Measurements from ENCODE around the gene MAPK1IP1L.

MAPK1IP1L gene

DNA sequence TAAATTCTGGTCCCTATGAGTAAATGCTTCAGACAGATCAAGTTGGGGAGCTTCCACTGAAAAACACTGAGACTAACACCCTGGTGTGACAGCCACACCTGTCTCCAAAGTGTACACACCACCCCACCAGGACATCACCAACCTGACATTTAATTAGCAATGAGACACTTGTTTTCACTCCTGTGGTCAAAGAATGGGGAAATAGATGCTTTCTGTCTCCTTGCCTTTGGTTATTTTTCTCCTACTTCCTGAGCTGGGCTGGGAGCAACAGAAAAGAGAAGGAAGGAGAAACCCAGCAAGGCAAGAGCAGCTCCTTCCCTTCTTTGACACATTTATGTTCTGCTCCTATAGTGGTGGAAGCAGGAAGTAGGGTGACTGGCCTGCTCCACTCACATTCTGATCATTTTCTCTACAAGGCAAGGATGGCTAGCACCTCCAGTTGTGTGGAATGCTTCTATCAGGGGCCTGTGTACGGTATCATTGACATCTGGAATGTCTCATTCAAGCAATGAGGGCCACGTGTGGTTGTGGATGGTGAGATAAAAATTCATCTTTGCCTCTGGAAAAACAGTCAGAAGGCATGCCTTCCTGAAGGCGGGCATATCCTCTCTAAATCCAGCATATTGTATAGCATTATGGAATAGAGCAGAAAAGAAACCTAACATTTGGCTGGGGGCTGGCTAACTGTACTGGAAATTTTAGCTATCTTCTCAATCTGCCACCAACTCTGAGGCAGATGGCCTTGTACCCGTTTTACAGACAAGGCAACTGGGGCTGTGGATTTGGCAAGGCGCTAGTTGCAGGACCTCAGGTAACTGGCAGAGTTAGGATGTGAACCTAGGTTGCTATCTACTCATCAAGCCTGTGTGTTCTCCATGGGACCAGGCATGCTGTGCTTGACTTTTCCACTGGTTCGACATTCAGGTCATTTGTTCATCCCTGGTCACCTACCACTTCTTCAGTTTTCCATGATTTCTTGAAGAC is 52.8 kb downstream of the MAPK1IP1L start:
- H3K4ac ChIP-seq (ENCODE audit: low read length): no peak overlapping the region
- DNase-seq (ENCODE audit: low spot score): no peak
- H3K36me3 ChIP-seq (replicated peaks in 1 of 2; ENCODE audit: control insufficient read depth in 2 of 2, insufficient read depth in 2 of 2, low read length in 2 of 2): peaks cover 0 to 2% of the 10 kb centered on the region in 2 donors
- H3K23ac ChIP-seq (ENCODE audit: low read depth, low read length, poor library complexity): no peak overlapping the region
- no CpG with 5 or more reads among the region's 6 CpGs for WGBS, 2 donors (ENCODE audit: extremely low coverage in 2 of 2, insufficient read length in 2 of 2, insufficient replicate concordance in 1 of 2)
- H4K8ac ChIP-seq (ENCODE audit: low read depth, low read length): no peak overlapping the region
- H3K4me2 ChIP-seq (ENCODE audit: insufficient read depth, low read length, poor library complexity, severe bottlenecking): no peak overlapping the region
- H3K14ac ChIP-seq (ENCODE audit: low read length): no peak overlapping the region
- H4K91ac ChIP-seq (ENCODE audit: low read depth, low read length, poor library complexity): no peak overlapping the region
- no peak overlapping the region for H2BK15ac ChIP-seq (ENCODE audit: low read length)
- no peak overlapping the region for H2AK5ac ChIP-seq (ENCODE audit: low read depth, low read length)
- no peak overlapping the region for H3K27ac ChIP-seq (replicated peaks; ENCODE audit: low read length)
- H3K79me1 ChIP-seq (ENCODE audit: low read depth, low read length): no peaks in the 10 kb centered on the region
- no peak overlapping the region for H2BK5ac ChIP-seq (ENCODE audit: low read length)
- H2AFZ ChIP-seq (ENCODE audit: low read length): peak overlapping the region; percentile 30
- H3K9me3 ChIP-seq (replicated peaks in 1 of 2; ENCODE audit: control insufficient read depth in 2 of 2, insufficient read depth in 1 of 2, low read depth in 1 of 2, low read length in 2 of 2): peaks cover 2 to 9% of the 10 kb centered on the region in 2 donors
- H3K4me3 ChIP-seq (ENCODE audit: low read length in 2 of 2): no peak overlapping the region
- no peak overlapping the region for H2BK120ac ChIP-seq (ENCODE audit: low read depth, low read length)
- no peaks in the 10 kb centered on the region for H3K27me3 ChIP-seq (ENCODE audit: control insufficient read depth in 3 of 3, insufficient read depth in 3 of 3, low read depth in 1 of 3, low read length in 3 of 3)
- H2BK12ac ChIP-seq (ENCODE audit: low read length): no peak overlapping the region
- H3K18ac ChIP-seq (ENCODE audit: low read length): no peak overlapping the region
- H3K9ac ChIP-seq (ENCODE audit: low read depth, low read length, poor library complexity): no peak overlapping the region
- H3K4me1 ChIP-seq (ENCODE audit: control insufficient read depth in 2 of 2, insufficient read depth in 1 of 2, low read depth in 1 of 2, low read length in 2 of 2): peaks cover 13 to 18% of the 10 kb centered on the region in 2 donors

DNA sequence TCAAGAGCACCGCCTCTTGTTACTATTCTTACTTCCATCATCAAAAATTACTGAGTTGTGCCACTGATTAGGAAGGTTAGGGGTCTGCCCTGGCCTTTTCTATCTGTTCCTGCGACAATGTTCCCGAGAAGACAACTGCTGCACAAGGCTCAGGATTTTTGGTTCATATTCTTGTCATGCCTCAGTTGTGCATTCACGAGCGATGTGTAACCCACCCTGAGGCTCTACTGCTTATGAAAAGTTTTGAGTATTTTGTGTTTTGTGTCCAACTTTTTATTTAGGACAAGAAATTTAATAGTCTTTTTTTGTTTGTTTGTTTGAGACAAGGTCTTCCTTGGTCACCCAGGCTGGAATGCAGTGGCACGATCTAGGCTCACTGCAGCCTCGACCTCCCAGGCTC is 54.5 kb downstream of the MAPK1IP1L start:
- peaks cover 2 to 9% of the 10 kb centered on the region in 2 donors for H3K9me3 ChIP-seq (replicated peaks in 1 of 2; ENCODE audit: control insufficient read depth in 2 of 2, insufficient read depth in 1 of 2, low read depth in 1 of 2, low read length in 2 of 2)
- no peak overlapping the region for H2AK5ac ChIP-seq (ENCODE audit: low read depth, low read length)
- H2BK120ac ChIP-seq (ENCODE audit: low read depth, low read length): no peak overlapping the region
- H2BK12ac ChIP-seq (ENCODE audit: low read length): no peak overlapping the region
- no peaks in the 10 kb centered on the region for H3K79me1 ChIP-seq (ENCODE audit: low read depth, low read length)
- H3K27me3 ChIP-seq (ENCODE audit: control insufficient read depth in 3 of 3, insufficient read depth in 3 of 3, low read depth in 1 of 3, low read length in 3 of 3): no peaks in the 10 kb centered on the region
- H4K8ac ChIP-seq (ENCODE audit: low read depth, low read length): no peak overlapping the region
- DNase-seq (ENCODE audit: low spot score): no peak
- no peak overlapping the region for H3K9ac ChIP-seq (ENCODE audit: low read depth, low read length, poor library complexity)
- H3K4me3 ChIP-seq (ENCODE audit: low read length in 2 of 2): no peak overlapping the region
- peaks cover 0 to 2% of the 10 kb centered on the region in 2 donors for H3K36me3 ChIP-seq (replicated peaks in 1 of 2; ENCODE audit: control insufficient read depth in 2 of 2, insufficient read depth in 2 of 2, low read length in 2 of 2)
- peaks cover 13 to 18% of the 10 kb centered on the region in 2 donors for H3K4me1 ChIP-seq (ENCODE audit: control insufficient read depth in 2 of 2, insufficient read depth in 1 of 2, low read depth in 1 of 2, low read length in 2 of 2)
- H3K27ac ChIP-seq (replicated peaks; ENCODE audit: low read length): no peak overlapping the region
- no peak overlapping the region for H2AFZ ChIP-seq (ENCODE audit: low read length)
- H3K14ac ChIP-seq (ENCODE audit: low read length): no peak overlapping the region
- H3K23ac ChIP-seq (ENCODE audit: low read depth, low read length, poor library complexity): no peak overlapping the region
- H3K4me2 ChIP-seq (ENCODE audit: insufficient read depth, low read length, poor library complexity, severe bottlenecking): no peak overlapping the region
- whole genome bisulfite sequencing, 2 donors (ENCODE audit: extremely low coverage in 2 of 2, insufficient read length in 2 of 2, insufficient replicate concordance in 1 of 2): no CpG with 5 or more reads among the region's 7 CpGs
- H3K4ac ChIP-seq (ENCODE audit: low read length): no peak overlapping the region
- H2BK5ac ChIP-seq (ENCODE audit: low read length): no peak overlapping the region
- H3K18ac ChIP-seq (ENCODE audit: low read length): no peak overlapping the region
- H4K91ac ChIP-seq (ENCODE audit: low read depth, low read length, poor library complexity): no peak overlapping the region
- H2BK15ac ChIP-seq (ENCODE audit: low read length): no peak overlapping the region

DNA sequence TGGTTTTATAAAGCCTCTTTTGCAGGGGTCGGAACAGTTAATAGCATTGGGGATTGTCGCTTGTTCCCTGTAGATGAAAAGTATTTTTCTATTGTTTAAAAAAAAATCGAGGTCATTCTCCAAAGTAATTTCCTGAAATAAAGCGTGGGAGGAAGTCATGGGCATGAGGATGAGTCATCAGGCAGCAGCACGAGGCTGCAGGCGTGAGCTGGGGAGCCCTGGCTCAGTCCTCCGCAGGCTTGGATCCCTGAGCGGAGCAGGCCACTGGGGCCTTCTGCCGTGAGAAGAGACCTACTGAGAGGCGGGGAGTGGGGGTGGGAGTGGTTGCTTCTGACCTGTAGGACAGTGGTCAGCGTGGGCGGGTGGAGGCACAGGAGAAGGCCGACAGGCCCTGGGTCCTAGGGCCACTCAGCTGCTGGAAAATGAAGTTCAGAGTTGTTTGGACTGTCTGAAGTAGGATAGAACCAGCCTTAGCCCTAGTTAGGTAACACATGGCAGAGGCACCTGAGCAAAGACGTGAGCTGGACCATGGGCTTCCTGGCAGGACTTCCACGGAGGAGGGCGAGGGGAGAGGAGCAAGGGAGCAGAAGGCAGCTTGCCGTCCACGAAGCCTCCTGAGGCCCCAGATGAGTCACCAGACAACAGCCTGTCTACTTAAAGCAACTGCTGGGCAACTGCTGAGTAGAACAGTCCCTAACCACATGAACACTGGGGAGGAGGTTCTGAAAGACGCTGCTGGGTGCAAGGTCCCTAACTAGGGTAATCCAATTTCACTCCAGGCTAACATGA is 56.5 kb downstream of the MAPK1IP1L start:
- H3K4me2 ChIP-seq (ENCODE audit: insufficient read depth, low read length, poor library complexity, severe bottlenecking): no peak overlapping the region
- H3K18ac ChIP-seq (ENCODE audit: low read length): peak overlapping the region; percentile 20
- H2BK12ac ChIP-seq (ENCODE audit: low read length): no peak overlapping the region
- H4K91ac ChIP-seq (ENCODE audit: low read depth, low read length, poor library complexity): no peak overlapping the region
- no peak overlapping the region for H3K23ac ChIP-seq (ENCODE audit: low read depth, low read length, poor library complexity)
- no peaks in the 10 kb centered on the region for H3K79me1 ChIP-seq (ENCODE audit: low read depth, low read length)
- H2AK5ac ChIP-seq (ENCODE audit: low read depth, low read length): no peak overlapping the region
- no peak overlapping the region for H3K9ac ChIP-seq (ENCODE audit: low read depth, low read length, poor library complexity)
- H3K4me3 ChIP-seq (ENCODE audit: low read length in 2 of 2): no peak overlapping the region
- no CpG with 5 or more reads among the region's 19 CpGs for WGBS, 2 donors (ENCODE audit: extremely low coverage in 2 of 2, insufficient read length in 2 of 2, insufficient replicate concordance in 1 of 2)
- no peak overlapping the region for H4K8ac ChIP-seq (ENCODE audit: low read depth, low read length)
- peaks cover 8 to 9% of the 10 kb centered on the region in 2 donors for H3K4me1 ChIP-seq (ENCODE audit: control insufficient read depth in 2 of 2, insufficient read depth in 1 of 2, low read depth in 1 of 2, low read length in 2 of 2)
- no peak for DNase-seq (ENCODE audit: low spot score)
- peak overlapping the region; percentile 34 for H3K27ac ChIP-seq (replicated peaks; ENCODE audit: low read length)
- H2BK120ac ChIP-seq (ENCODE audit: low read depth, low read length): no peak overlapping the region
- no peak overlapping the region for H2BK5ac ChIP-seq (ENCODE audit: low read length)
- peaks cover 0 to 2% of the 10 kb centered on the region in 2 donors for H3K36me3 ChIP-seq (replicated peaks in 1 of 2; ENCODE audit: control insufficient read depth in 2 of 2, insufficient read depth in 2 of 2, low read length in 2 of 2)
- H3K27me3 ChIP-seq (ENCODE audit: control insufficient read depth in 3 of 3, insufficient read depth in 3 of 3, low read depth in 1 of 3, low read length in 3 of 3): no peaks in the 10 kb centered on the region
- H3K14ac ChIP-seq (ENCODE audit: low read length): no peak overlapping the region
- no peak overlapping the region for H2BK15ac ChIP-seq (ENCODE audit: low read length)
- H3K4ac ChIP-seq (ENCODE audit: low read length): no peak overlapping the region
- H3K9me3 ChIP-seq (replicated peaks in 1 of 2; ENCODE audit: control insufficient read depth in 2 of 2, insufficient read depth in 1 of 2, low read depth in 1 of 2, low read length in 2 of 2): peaks cover 2 to 9% of the 10 kb centered on the region in 2 donors
- H2AFZ ChIP-seq (ENCODE audit: low read length): peak overlapping the region; percentile 88

DNA sequence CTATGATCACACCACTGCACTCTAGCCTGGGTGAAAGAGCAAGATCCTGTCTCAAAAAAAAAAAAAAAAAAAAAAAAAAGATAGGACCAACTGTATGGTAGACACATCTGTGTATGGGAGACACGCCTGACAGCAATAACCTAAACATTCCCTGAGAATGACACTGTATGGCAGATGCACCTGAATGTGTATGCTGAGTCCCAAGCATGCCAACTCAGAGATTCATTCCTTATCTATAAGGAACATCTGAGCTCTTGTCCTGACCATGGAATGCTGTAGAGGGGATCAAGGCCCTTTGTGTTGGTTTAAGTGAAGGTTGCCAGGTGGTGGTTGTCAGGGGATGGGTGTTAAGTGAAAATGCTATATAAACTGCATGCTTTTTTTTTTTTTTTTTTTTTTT is 58.4 kb downstream of the MAPK1IP1L start:
- Histone ChIP-seq H3K9ac (ENCODE audit: low read depth, low read length, poor library complexity) (no peak overlapping the region), H2AK5ac (ENCODE audit: low read depth, low read length) (no peak overlapping the region), H2BK120ac (ENCODE audit: low read depth, low read length) (no peak overlapping the region), H3K4me1 (ENCODE audit: control insufficient read depth in 2 of 2, insufficient read depth in 1 of 2, low read depth in 1 of 2, low read length in 2 of 2) (peaks cover 3 to 4% of the 10 kb centered on the region in 2 donors), H3K27me3 (ENCODE audit: control insufficient read depth in 3 of 3, insufficient read depth in 3 of 3, low read depth in 1 of 3, low read length in 3 of 3) (no peaks in the 10 kb centered on the region), H3K23ac (ENCODE audit: low read depth, low read length, poor library complexity) (no peak overlapping the region), H4K91ac (ENCODE audit: low read depth, low read length, poor library complexity) (no peak overlapping the region), H3K14ac (ENCODE audit: low read length) (no peak overlapping the region), H2BK12ac (ENCODE audit: low read length) (no peak overlapping the region), H3K9me3 (replicated peaks in 1 of 2; ENCODE audit: control insufficient read depth in 2 of 2, insufficient read depth in 1 of 2, low read depth in 1 of 2, low read length in 2 of 2) (no peaks in the 10 kb centered on the region), H4K8ac (ENCODE audit: low read depth, low read length) (no peak overlapping the region), H3K18ac (ENCODE audit: low read length) (no peak overlapping the region), H2BK5ac (ENCODE audit: low read length) (no peak overlapping the region), H3K27ac (replicated peaks; ENCODE audit: low read length) (no peak overlapping the region), H3K79me1 (ENCODE audit: low read depth, low read length) (no peaks in the 10 kb centered on the region), H3K4me2 (ENCODE audit: insufficient read depth, low read length, poor library complexity, severe bottlenecking) (no peak overlapping the region), H3K4me3 (ENCODE audit: low read length in 2 of 2) (no peak overlapping the region), H3K36me3 (replicated peaks in 1 of 2; ENCODE audit: control insufficient read depth in 2 of 2, insufficient read depth in 2 of 2, low read length in 2 of 2) (no peaks in the 10 kb centered on the region), H2BK15ac (ENCODE audit: low read length) (no peak overlapping the region), H3K4ac (ENCODE audit: low read length) (no peak overlapping the region), H2AFZ (ENCODE audit: low read length) (no peak overlapping the region)
- no peak for DNase-seq (ENCODE audit: low spot score)
- WGBS, 2 donors (ENCODE audit: extremely low coverage in 2 of 2, insufficient read length in 2 of 2, insufficient replicate concordance in 1 of 2): no CpG with 5 or more reads among the region's 1 CpG

Measured in neuronal stem cell (in vitro differentiated cells).